ENCODE measurements around the gene SMIM1.

SMIM1 gene

DNA sequence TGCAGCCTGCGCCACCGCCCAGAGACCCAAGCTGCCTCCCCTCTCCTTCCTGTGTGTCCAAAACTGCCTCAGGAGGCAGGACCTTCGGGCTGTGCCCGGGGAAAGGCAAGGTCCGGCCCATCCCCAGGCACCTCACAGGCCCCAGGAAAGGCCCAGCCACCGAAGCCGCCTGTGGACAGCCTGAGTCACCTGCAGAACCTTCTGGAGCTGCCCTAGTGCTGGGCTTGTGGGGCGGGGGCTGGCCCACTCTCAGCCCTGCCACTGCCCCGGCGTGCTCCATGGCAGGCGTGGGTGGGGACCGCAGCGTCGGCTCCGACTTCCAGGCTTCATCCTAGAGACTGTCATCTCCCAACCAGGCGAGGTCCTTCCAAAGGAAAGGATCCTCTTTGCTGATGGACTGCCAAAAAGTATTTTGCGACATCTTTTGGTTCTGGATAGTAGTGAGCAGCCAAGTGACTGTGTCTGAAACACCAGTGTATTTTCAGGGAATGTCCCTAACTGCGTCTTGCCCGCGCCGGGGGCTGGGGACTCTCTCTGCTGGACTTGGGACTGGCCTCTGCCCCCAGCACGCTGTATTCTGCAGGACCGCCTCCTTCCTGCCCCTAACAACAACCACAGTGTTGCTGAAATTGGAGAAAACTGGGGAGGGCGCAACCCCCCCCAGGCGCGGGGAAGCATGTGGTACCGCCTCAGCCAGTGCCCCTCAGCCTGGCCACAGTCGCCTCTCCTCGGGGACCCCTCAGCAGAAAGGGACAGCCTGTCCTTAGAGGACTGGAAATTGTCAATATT lies 39.3 kb upstream of the SMIM1 start:
- H3K9me3 ChIP-seq (ENCODE audit: low read length), result no peaks in the 10 kb centered on the region
- no peak overlapping the region for H3K4me3 ChIP-seq (ENCODE audit: low read length)
- peaks cover 17% of the 10 kb centered on the region for H3K4me1 ChIP-seq (ENCODE audit: insufficient read depth, low read length)
- peaks cover 27% of the 10 kb centered on the region for H3K36me3 ChIP-seq (ENCODE audit: insufficient read depth, low read length)
- H2AFZ ChIP-seq (ENCODE audit: low read depth, low read length), result no peak overlapping the region
- H3K27me3 ChIP-seq (ENCODE audit: insufficient read depth, low read length), result no peaks in the 10 kb centered on the region

DNA sequence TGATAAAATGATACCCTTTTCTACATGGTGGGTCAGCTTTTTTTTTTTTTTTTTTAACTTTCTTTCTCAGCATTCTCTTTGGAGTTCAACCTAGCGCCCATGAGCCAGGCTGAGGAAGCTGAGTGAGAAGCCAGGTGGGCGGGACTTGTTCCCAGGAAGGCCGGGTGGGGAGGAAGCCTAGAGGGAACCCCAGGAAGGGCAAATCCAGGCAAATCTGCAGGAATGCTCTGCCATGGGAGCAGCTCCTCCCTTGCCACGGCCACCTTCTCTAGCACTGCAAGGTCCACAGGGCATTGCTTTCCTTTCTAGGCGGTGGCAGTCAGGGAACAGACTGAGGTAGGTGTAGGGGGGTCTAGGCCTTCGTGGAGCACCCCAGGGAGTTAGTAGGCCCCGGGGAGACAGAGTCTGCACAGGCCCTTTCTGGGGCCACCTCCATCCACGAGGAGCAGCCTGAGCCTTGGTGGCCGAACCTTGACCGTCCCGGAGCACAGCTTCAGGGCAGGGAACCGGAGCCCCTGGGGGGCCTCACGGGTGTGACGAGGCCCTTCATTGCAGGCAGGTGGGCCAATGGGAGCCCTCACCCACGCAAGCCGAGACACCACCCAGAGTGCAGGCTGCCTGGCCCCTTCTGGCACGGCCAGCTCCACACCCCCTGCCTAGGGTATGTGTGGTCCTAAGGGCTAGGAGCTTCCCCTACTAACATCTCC lies 38.5 kb upstream of the SMIM1 start:
- peaks cover 17% of the 10 kb centered on the region for H3K4me1 ChIP-seq (ENCODE audit: insufficient read depth, low read length)
- no peaks in the 10 kb centered on the region for H3K27me3 ChIP-seq (ENCODE audit: insufficient read depth, low read length)
- no peak overlapping the region for H3K4me3 ChIP-seq (ENCODE audit: low read length)
- H3K36me3 ChIP-seq (ENCODE audit: insufficient read depth, low read length), result peaks cover 34% of the 10 kb centered on the region
- no peaks in the 10 kb centered on the region for H3K9me3 ChIP-seq (ENCODE audit: low read length)
- H2AFZ ChIP-seq (ENCODE audit: low read depth, low read length), result no peak overlapping the region

- H3K4me1 ChIP-seq (ENCODE audit: insufficient read depth, low read length), result peaks cover 17% of the 10 kb centered on the region
- no peak overlapping the region for H3K4me3 ChIP-seq (ENCODE audit: low read length)
- H3K9me3 ChIP-seq (ENCODE audit: low read length), result no peaks in the 10 kb centered on the region
- peaks cover 38% of the 10 kb centered on the region for H3K36me3 ChIP-seq (ENCODE audit: insufficient read depth, low read length)
- H3K27me3 ChIP-seq (ENCODE audit: insufficient read depth, low read length), result no peaks in the 10 kb centered on the region
- no peak overlapping the region for H2AFZ ChIP-seq (ENCODE audit: low read depth, low read length)
Observed at GRCh38 chr1:3734602-3735001, 37.9 kb upstream of the SMIM1 start.

DNA sequence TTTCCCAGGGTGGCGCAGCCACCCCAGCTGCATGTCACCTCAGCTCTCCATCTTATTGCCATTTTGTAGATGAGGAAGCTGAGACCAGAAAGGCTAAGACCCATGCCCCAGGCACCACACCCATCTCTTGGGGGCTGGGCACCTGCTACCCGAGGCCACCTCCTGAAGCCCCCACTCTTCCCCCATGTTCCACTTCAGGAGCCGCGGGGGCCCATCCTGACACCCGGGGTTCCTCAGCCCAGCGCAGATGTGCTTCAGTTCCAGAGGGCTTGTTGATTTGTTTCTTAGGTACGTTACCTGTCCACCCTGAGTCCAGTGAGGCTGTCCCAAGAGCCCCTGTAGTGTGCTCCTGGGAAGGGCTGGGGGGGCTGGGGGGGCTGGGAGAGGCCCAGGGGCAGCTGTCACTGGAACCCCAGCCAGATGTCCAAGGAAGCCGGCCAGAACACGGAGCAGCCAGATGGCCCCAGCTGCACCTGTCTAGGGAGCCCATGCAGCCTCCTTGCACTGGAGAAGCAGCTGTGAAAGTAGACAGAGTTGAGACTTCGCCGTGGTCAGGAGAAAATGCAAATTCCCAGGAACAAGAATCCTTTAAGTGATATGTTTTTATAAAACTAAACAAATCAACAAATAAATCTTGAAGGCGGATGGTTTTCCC lies 37.4 kb upstream of the SMIM1 start:
- no peaks in the 10 kb centered on the region for H3K9me3 ChIP-seq (ENCODE audit: low read length)
- H3K4me1 ChIP-seq (ENCODE audit: insufficient read depth, low read length), result peaks cover 17% of the 10 kb centered on the region
- H3K4me3 ChIP-seq (ENCODE audit: low read length), result no peak overlapping the region
- H3K36me3 ChIP-seq (ENCODE audit: insufficient read depth, low read length), result peaks cover 43% of the 10 kb centered on the region
- no peaks in the 10 kb centered on the region for H3K27me3 ChIP-seq (ENCODE audit: insufficient read depth, low read length)
- H2AFZ ChIP-seq (ENCODE audit: low read depth, low read length), result no peak overlapping the region

DNA sequence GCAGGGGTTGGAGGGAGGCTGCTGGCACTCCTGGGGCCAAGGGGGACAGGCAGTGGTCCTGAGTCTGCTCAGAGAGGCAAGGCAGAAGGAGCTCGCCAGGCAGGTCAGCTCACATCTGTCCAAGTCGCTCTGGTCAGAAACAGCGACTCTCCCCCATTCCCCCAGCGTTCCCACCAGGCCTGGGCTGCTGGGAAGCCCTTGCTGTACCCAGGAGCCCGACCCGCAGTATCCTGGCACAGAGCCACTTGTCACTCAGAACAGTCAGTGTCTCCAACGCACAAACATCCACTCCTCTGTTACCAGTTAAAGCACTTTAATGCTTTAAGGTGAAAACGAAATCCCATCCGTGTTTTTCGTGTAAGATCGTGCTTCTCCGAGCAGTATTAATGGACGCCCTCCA lies 36.9 kb upstream of the SMIM1 start:
- no peak overlapping the region for H2AFZ ChIP-seq (ENCODE audit: low read depth, low read length)
- no peaks in the 10 kb centered on the region for H3K27me3 ChIP-seq (ENCODE audit: insufficient read depth, low read length)
- peaks cover 17% of the 10 kb centered on the region for H3K4me1 ChIP-seq (ENCODE audit: insufficient read depth, low read length)
- no peak overlapping the region for H3K4me3 ChIP-seq (ENCODE audit: low read length)
- H3K9me3 ChIP-seq (ENCODE audit: low read length), result no peaks in the 10 kb centered on the region
- H3K36me3 ChIP-seq (ENCODE audit: insufficient read depth, low read length), result peaks cover 46% of the 10 kb centered on the region

- H3K4me3 ChIP-seq (ENCODE audit: low read length), result no peak overlapping the region
- H3K4me1 ChIP-seq (ENCODE audit: insufficient read depth, low read length), result peaks cover 12% of the 10 kb centered on the region
- H3K36me3 ChIP-seq (ENCODE audit: insufficient read depth, low read length), result peaks cover 49% of the 10 kb centered on the region
- no peak overlapping the region for H2AFZ ChIP-seq (ENCODE audit: low read depth, low read length)
- no peaks in the 10 kb centered on the region for H3K27me3 ChIP-seq (ENCODE audit: insufficient read depth, low read length)
- no peaks in the 10 kb centered on the region for H3K9me3 ChIP-seq (ENCODE audit: low read length)
Observed at GRCh38 chr1:3736131-3736561, 36.4 kb upstream of the SMIM1 start.

GRCh38 chr1:3736708-3737107 lies 35.8 kb upstream of the SMIM1 start:
- peaks cover 7% of the 10 kb centered on the region for H3K4me1 ChIP-seq (ENCODE audit: insufficient read depth, low read length)
- peaks cover 52% of the 10 kb centered on the region for H3K36me3 ChIP-seq (ENCODE audit: insufficient read depth, low read length)
- H2AFZ ChIP-seq (ENCODE audit: low read depth, low read length), result no peak overlapping the region
- no peak overlapping the region for H3K4me3 ChIP-seq (ENCODE audit: low read length)
- H3K27me3 ChIP-seq (ENCODE audit: insufficient read depth, low read length), result no peaks in the 10 kb centered on the region
- no peaks in the 10 kb centered on the region for H3K9me3 ChIP-seq (ENCODE audit: low read length)

GRCh38 chr1:3738943-3739342 lies 33.6 kb upstream of the SMIM1 start:
- peaks cover 70% of the 10 kb centered on the region for H3K36me3 ChIP-seq (ENCODE audit: insufficient read depth, low read length)
- no peak overlapping the region for H3K4me3 ChIP-seq (ENCODE audit: low read length)
- H3K4me1 ChIP-seq (ENCODE audit: insufficient read depth, low read length), result no peaks in the 10 kb centered on the region
- no peak overlapping the region for H2AFZ ChIP-seq (ENCODE audit: low read depth, low read length)
- no peaks in the 10 kb centered on the region for H3K9me3 ChIP-seq (ENCODE audit: low read length)
- H3K27me3 ChIP-seq (ENCODE audit: insufficient read depth, low read length), result no peaks in the 10 kb centered on the region

- Histone ChIP-seq H3K4me1 (ENCODE audit: insufficient read depth, low read length) (no peaks in the 10 kb centered on the region), H3K36me3 (ENCODE audit: insufficient read depth, low read length) (peaks cover 71% of the 10 kb centered on the region), H3K4me3 (ENCODE audit: low read length) (no peak overlapping the region), H3K27me3 (ENCODE audit: insufficient read depth, low read length) (no peaks in the 10 kb centered on the region), H3K9me3 (ENCODE audit: low read length) (no peaks in the 10 kb centered on the region), H2AFZ (ENCODE audit: low read depth, low read length) (no peak overlapping the region)
Observed at GRCh38 chr1:3740042-3740441, 32.5 kb upstream of the SMIM1 start.

DNA sequence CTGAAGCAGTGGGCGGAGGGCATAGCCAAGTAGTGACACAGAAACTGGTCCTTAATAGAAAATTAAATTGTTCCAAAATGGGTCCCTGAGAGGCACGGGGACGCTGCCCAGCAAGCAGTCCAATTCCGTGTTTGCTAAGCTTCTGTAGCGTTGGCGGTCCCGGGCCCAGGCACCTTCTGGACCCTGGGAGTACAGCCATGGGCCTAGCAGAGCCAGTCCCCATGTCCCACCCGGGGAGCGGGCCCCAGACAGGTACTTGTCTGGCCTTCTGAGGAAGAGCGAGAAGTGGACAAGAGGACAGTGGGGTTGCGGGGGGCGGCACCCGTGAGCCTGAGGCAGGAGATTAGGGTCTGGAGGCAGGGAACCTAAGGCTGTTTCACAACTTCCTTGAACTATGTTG lies 31.8 kb upstream of the SMIM1 start:
- H3K27me3 ChIP-seq (ENCODE audit: insufficient read depth, low read length), result no peaks in the 10 kb centered on the region
- no peak overlapping the region for H3K4me3 ChIP-seq (ENCODE audit: low read length)
- H3K4me1 ChIP-seq (ENCODE audit: insufficient read depth, low read length), result peaks cover 3% of the 10 kb centered on the region
- no peak overlapping the region for H2AFZ ChIP-seq (ENCODE audit: low read depth, low read length)
- H3K9me3 ChIP-seq (ENCODE audit: low read length), result no peaks in the 10 kb centered on the region
- peaks cover 70% of the 10 kb centered on the region for H3K36me3 ChIP-seq (ENCODE audit: insufficient read depth, low read length)

- Histone ChIP-seq H3K27me3 (ENCODE audit: insufficient read depth, low read length) (no peaks in the 10 kb centered on the region), H3K36me3 (ENCODE audit: insufficient read depth, low read length) (peaks cover 60% of the 10 kb centered on the region), H3K4me1 (ENCODE audit: insufficient read depth, low read length) (peaks cover 13% of the 10 kb centered on the region), H2AFZ (ENCODE audit: low read depth, low read length) (no peak overlapping the region), H3K4me3 (ENCODE audit: low read length) (no peak overlapping the region), H3K9me3 (ENCODE audit: low read length) (no peaks in the 10 kb centered on the region)
Observed at GRCh38 chr1:3741566-3742438, 30.7 kb upstream of the SMIM1 start.

DNA sequence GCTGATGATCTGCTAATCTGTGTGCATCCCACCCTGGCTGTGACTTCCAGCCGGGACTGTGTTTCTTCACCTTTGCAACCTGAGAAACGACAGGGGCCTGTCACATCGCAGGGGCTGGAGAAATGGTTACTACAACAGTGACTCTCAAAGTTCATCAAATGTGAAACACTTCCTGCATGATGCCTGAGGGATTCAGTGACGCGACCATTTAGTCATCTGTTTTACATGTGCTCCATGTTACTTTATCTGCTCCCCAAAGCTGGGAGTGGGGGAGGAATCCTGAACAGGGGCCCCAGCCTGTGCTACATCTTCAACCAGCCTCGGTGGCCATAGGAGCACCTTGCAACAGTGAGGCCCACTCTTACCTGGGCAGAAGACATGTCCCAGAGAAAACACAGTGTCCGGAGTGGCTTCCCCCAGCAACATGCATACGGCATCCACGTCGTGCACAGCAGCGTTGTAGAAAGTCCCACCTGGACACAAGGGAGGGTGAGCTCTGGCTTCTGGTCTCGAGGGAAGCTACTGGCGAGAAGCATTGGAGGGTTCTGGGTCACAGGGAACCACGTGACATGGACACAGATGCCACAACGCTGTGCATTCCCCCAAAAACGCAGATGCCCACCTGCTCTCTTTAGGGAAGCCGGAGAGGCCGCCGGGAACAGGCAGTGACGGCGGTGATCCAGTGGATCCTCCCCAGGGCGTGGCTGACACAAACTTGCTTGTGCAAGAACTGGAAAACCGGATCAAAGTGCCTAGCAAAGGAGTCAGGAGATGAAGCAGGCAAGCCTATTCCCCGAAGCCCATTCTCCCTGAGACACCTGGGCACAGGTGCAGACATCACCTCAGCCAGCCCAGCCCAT lies 29.9 kb upstream of the SMIM1 start:
- Histone ChIP-seq H2AFZ (ENCODE audit: low read depth, low read length) (no peak overlapping the region), H3K27me3 (ENCODE audit: insufficient read depth, low read length) (no peaks in the 10 kb centered on the region), H3K36me3 (ENCODE audit: insufficient read depth, low read length) (peaks cover 55% of the 10 kb centered on the region), H3K9me3 (ENCODE audit: low read length) (no peaks in the 10 kb centered on the region), H3K4me3 (ENCODE audit: low read length) (no peak overlapping the region), H3K4me1 (ENCODE audit: insufficient read depth, low read length) (peaks cover 13% of the 10 kb centered on the region)
